Caco-2 (cell line): ENCODE results near the gene VPS13D. TPM values are rescaled to one million over a fixed set of nuclear protein-coding genes. Genes with fewer than 3 reads are reported as not detected.

Experiments used
- BruUV-seq: library from RNA; stranded (reverse); fragments of 400-500 nt; replicated peaks from 2 replicates; lab custom pipeline; 2021; lab: Mats Ljungman, UMichigan
- CTCF ChIA-PET: fragments of 300-600 bp; sonication (Branson Sonifier 250); formaldehyde crosslinking; loops from one replicate; lab custom pipeline; 2022; ENCODE audit warnings: antibody characterized with exemption; lab: Charles Lee
- POLR2A ChIA-PET: fragments of 300-600 bp; sonication (Branson Sonifier 250); formaldehyde crosslinking; loops from one replicate; lab custom pipeline; 2022; ENCODE audit warnings: antibody characterized with exemption; lab: Charles Lee
- DNase-seq, 2 experiments: peaks; one replicate each; pipeline versions ENCODE4 v3.0.0 to v3.0.0-alpha.2; 2020 to 2022
- H3K27me3 ChIP-seq: replicated peaks from 2 replicates; pipeline ENCODE4 v1.6.0; 2011; ENCODE audit warnings: low read length; ENCODE audit not compliant: control insufficient read depth, insufficient read depth
- H3K36me3 ChIP-seq: 2 replicates; pipeline ENCODE4 v1.5.1; 2011; ENCODE audit warnings: low read length; ENCODE audit not compliant: control insufficient read depth, insufficient read depth
- H3K4me1 ChIP-seq: fragments of 250-450 bp; sonication (Bioruptor Pico); 2 replicates; pipeline ENCODE4 v1.5.1; 2020; ENCODE audit warnings: mild to moderate bottlenecking
- H3K4me3 ChIP-seq: 2 replicates; pipeline ENCODE4 v1.5.1; 2011; ENCODE audit warnings: low read depth, mild to moderate bottlenecking, control low read depth, low read length
- H3K9me3 ChIP-seq: fragments of 250-450 bp; sonication (Bioruptor Pico); 2 replicates; pipeline ENCODE4 v1.5.1; 2020; ENCODE audit warnings: mild to moderate bottlenecking, moderate library complexity
- H3K27ac Mint-ChIP-seq: one replicate; pipeline ENCODE4 v1.8.0; 2022; ENCODE audit warnings: mixed read lengths; ENCODE audit not compliant: unreplicated experiment
- H3K27me3 Mint-ChIP-seq: one replicate; pipeline ENCODE4 v1.8.0; 2022; ENCODE audit warnings: mixed read lengths; ENCODE audit not compliant: insufficient read depth, unreplicated experiment
- H3K36me3 Mint-ChIP-seq: one replicate; pipeline ENCODE4 v1.8.0; 2022; ENCODE audit warnings: mild to moderate bottlenecking, mixed read lengths; ENCODE audit not compliant: insufficient read depth, unreplicated experiment
- H3K4me1 Mint-ChIP-seq: one replicate; pipeline ENCODE4 v1.8.0; 2022; ENCODE audit warnings: low read depth, mixed read lengths; ENCODE audit not compliant: unreplicated experiment
- H3K4me3 Mint-ChIP-seq: one replicate; pipeline ENCODE4 v1.8.0; 2022; ENCODE audit warnings: mild to moderate bottlenecking, moderate library complexity, mixed read lengths; ENCODE audit not compliant: unreplicated experiment
- H3K9me3 Mint-ChIP-seq: one replicate; pipeline ENCODE4 v1.8.0; 2022; ENCODE audit warnings: mixed read lengths; ENCODE audit not compliant: unreplicated experiment
- CTCF ChIP-seq, 2 experiments: fragments of 200-600 bp in 1 of 2; IDR thresholded peaks; 1 replicate in 1 of 2; 2 replicates in 1 of 2; pipeline versions ENCODE4 v1.5.1 to v1.8.0; 2011 to 2022; ENCODE audit warnings: antibody characterized with exemption in 1 of 2, control low read depth in 1 of 2, inconsistent platforms in 1 of 2, low read depth in 1 of 2, low read length in 1 of 2, mild to moderate bottlenecking in 1 of 2, moderate library complexity in 1 of 2; ENCODE audit not compliant: insufficient read depth in 1 of 2, severe bottlenecking in 1 of 2, unreplicated experiment in 1 of 2
- intact Hi-C: fragments of 100-400 bp; cut with micrococcal nuclease; formaldehyde crosslinking; loops from one replicate; pipeline ENCODE4 v1.10.0; 2022; ENCODE audit not compliant: unreplicated experiment
- total RNA-seq: library from RNA; stranded (reverse); gene quantifications from 2 replicates; pipeline ENCODE4 v1.2.3, GENCODE V29; 2022

VPS13D gene
- total RNA-seq, 1 experiment from 2014 or later = 25.6 TPM

- Histone ChIP-seq H3K4me3 (no peak overlapping the region), H3K4me1 (no peaks in the 10 kb centered on the region), H3K27me3 (no peaks in the 10 kb centered on the region), H3K36me3 (no peaks in the 10 kb centered on the region; the same call in 1 of the 2 replicates), H3K9me3 (no peaks in the 10 kb centered on the region)
- intact Hi-C loops = no loop called here
- no peak for DNase-seq
- Mint-ChIP-seq H3K9me3 (no peaks in the 10 kb centered on the region), H3K27ac (no peak overlapping the region), H3K4me1 (no peaks in the 10 kb centered on the region), H3K27me3 (no peaks in the 10 kb centered on the region), H3K4me3 (no peak overlapping the region), H3K36me3 (peaks cover under 1% of the 10 kb centered on the region)
- ChIA-PET POLR2A (no interaction called here), CTCF (interaction anchor here (0.6 kb wide), 1 partner anchor 81 kb away, joined by 4 read pairs; no protein-coding TSS in a partner anchor)
- no peak for TF ChIP-seq CTCF (IDR thresholded peaks at IDR 0.05; ENCODE audit: insufficient read depth in 1 of 2, low read depth in 1 of 2, low read length in 1 of 2, severe bottlenecking in 1 of 2, unreplicated experiment in 1 of 2)
- BruUV-seq = no TSS peak
Observed at GRCh38 chr1:12503709-12504108, 273.9 kb downstream of the VPS13D start.

GRCh38 chr1:12504601-12505000 lies 274.8 kb downstream of the VPS13D start:
- no peak for TF ChIP-seq CTCF (IDR thresholded peaks at IDR 0.05; ENCODE audit: insufficient read depth in 1 of 2, low read depth in 1 of 2, low read length in 1 of 2, severe bottlenecking in 1 of 2, unreplicated experiment in 1 of 2)
- Histone ChIP-seq H3K9me3 (no peaks in the 10 kb centered on the region), H3K4me3 (no peak overlapping the region), H3K4me1 (no peaks in the 10 kb centered on the region), H3K36me3 (no peaks in the 10 kb centered on the region; the same call in 1 of the 2 replicates), H3K27me3 (no peaks in the 10 kb centered on the region)
- POLR2A ChIA-PET = no interaction called here
- BruUV-seq = no TSS peak
- Mint-ChIP-seq H3K4me1 (no peaks in the 10 kb centered on the region), H3K36me3 (peaks cover 5% of the 10 kb centered on the region), H3K9me3 (no peaks in the 10 kb centered on the region), H3K27me3 (no peaks in the 10 kb centered on the region), H3K27ac (no peak overlapping the region), H3K4me3 (no peak overlapping the region)
- intact Hi-C loops = no loop called here
- no peak for DNase-seq
- CTCF ChIA-PET = no interaction called here

- H3K4me3 ChIP-seq = no peak overlapping the region
- no peak overlapping the region for H3K4me3 Mint-ChIP-seq
- ChIA-PET POLR2A (no interaction called here), CTCF (no interaction called here)
- H3K27me3 Mint-ChIP-seq = no peaks in the 10 kb centered on the region
- no peaks in the 10 kb centered on the region for H3K27me3 ChIP-seq
- intact Hi-C loops = no loop called here
- H3K36me3 ChIP-seq = no peaks in the 10 kb centered on the region; the same call in 1 of the 2 replicates
- H3K9me3 ChIP-seq = no peaks in the 10 kb centered on the region
- peaks cover 5% of the 10 kb centered on the region for H3K36me3 Mint-ChIP-seq
- DNase-seq = no peak
- no peak for TF ChIP-seq CTCF (IDR thresholded peaks at IDR 0.05; ENCODE audit: insufficient read depth in 1 of 2, low read depth in 1 of 2, low read length in 1 of 2, severe bottlenecking in 1 of 2, unreplicated experiment in 1 of 2)
- no peaks in the 10 kb centered on the region for H3K9me3 Mint-ChIP-seq
- H3K4me1 Mint-ChIP-seq = no peaks in the 10 kb centered on the region
- BruUV-seq = no TSS peak
- no peaks in the 10 kb centered on the region for H3K4me1 ChIP-seq
- H3K27ac Mint-ChIP-seq = peak overlapping the region; percentile 14
Observed at GRCh38 chr1:12505231-12505630, 275.4 kb downstream of the VPS13D start.
